Karpas-422 (cell line): ENCODE measurements around the gene RYR2. TPM values are rescaled to one million over a fixed set of nuclear protein-coding genes. Genes with fewer than 3 reads are reported as not detected.

Experiments used
- DNase-seq: peaks from one replicate; pipeline ENCODE4 v3.0.0-alpha.2; 2015
- H2AFZ ChIP-seq: fragments of 200-600 bp; sonication (generic); 2 replicates; pipeline ENCODE4 v1.6.1; 2014; ENCODE audit warnings: antibody characterized with exemption, low read length, mixed read lengths
- H3K27ac ChIP-seq: fragments of 200-600 bp; sonication (generic); 2 replicates; pipeline ENCODE4 v1.5.1; 2014; ENCODE audit warnings: mild to moderate bottlenecking, low read length, moderate library complexity
- H3K27me3 ChIP-seq: fragments of 200-600 bp; sonication (generic); 2 replicates; pipeline ENCODE4 v1.6.1; 2014; ENCODE audit warnings: low read length, mixed read lengths
- H3K36me3 ChIP-seq: fragments of 200-600 bp; sonication (generic); 2 replicates; pipeline ENCODE4 v1.6.1; 2014; ENCODE audit warnings: low read length, mixed read lengths; ENCODE audit not compliant: insufficient read depth
- H3K4me1 ChIP-seq: fragments of 200-600 bp; sonication (generic); 2 replicates; pipeline ENCODE4 v1.6.1; 2014; ENCODE audit warnings: mild to moderate bottlenecking, low read length, mixed read lengths
- H3K4me2 ChIP-seq: fragments of 200-600 bp; sonication (generic); 2 replicates; pipeline ENCODE4 v1.6.1; 2014; ENCODE audit warnings: low read length, low read depth, mild to moderate bottlenecking; ENCODE audit not compliant: poor library complexity, severe bottlenecking
- H3K4me3 ChIP-seq: fragments of 200-600 bp; sonication (generic); 2 replicates; pipeline ENCODE4 v1.5.1; 2014; ENCODE audit warnings: mild to moderate bottlenecking, antibody characterized with exemption, low read length, mixed read lengths
- H3K79me2 ChIP-seq: fragments of 200-600 bp; sonication (generic); 2 replicates; pipeline ENCODE4 v1.6.1; 2014; ENCODE audit warnings: mild to moderate bottlenecking, low read length, mixed read lengths
- H3K9ac ChIP-seq: fragments of 200-600 bp; sonication (generic); 2 replicates; pipeline ENCODE4 v1.6.0; 2014; ENCODE audit warnings: low read length
- H3K9me2 ChIP-seq: fragments of 200-600 bp; sonication (generic), shearing (Covaris generic); replicated peaks from 2 replicates; pipeline ENCODE4 v1.6.0; 2014; ENCODE audit warnings: mild to moderate bottlenecking, low read length, moderate library complexity; ENCODE audit not compliant: insufficient read depth
- H3K9me3 ChIP-seq: fragments of 300-700, 200-600 bp; sonication (generic); 2 replicates; pipeline ENCODE4 v1.6.1; 2014; ENCODE audit warnings: low read length, mixed read lengths
- H4K20me1 ChIP-seq: fragments of 200-600 bp; sonication (generic); 2 replicates; pipeline ENCODE4 v1.6.1; 2014; ENCODE audit warnings: mild to moderate bottlenecking, antibody characterized with exemption, low read length, low read depth; ENCODE audit not compliant: insufficient read depth
- total RNA-seq: library from RNA; depleted of rRNA; stranded (reverse); fragments of >200 nt; shearing (Covaris generic); gene quantifications from 2 replicates; pipeline ENCODE4 v1.2.3, GENCODE V29; 2014; ENCODE audit warnings: low replicate concordance

The RYR2 gene
- total RNA-seq, 1 experiment from 2014 or later = not detected

DNA sequence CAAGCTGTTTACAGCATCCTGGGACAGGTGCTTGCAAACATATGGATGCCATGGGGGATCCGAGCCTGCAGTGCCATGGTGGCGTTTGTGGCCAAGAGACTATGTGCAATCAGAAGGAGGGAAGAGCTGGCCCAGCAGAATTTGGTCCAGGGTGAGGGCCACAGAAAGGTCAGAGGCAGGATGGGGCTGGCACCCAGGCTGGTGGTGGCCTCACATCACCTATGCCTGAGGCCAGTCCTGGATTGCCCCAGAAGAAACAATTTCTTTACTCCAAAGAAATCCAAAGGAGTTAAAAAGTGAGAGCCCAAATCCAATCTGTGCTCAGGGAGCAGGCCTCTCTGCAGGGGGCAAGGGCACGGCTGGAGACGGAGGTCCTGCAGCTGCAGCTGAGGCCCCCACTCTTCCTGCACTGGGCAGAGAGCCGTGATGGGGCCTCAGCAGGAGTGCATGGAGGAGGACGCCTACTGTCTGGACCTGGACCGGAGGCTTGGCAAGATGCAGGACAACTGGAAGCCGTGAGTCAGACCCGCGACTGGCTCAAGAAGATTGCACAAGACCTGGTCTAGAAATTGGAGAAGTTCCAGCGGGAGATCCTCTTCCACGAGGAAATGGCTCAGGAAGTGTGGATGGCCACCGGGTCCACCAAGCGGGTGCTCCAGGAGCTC lies 163.5 kb downstream of the RYR2 start:
- Histone ChIP-seq H3K4me1 (no peaks in the 10 kb centered on the region), H3K9me2 (no peaks in the 10 kb centered on the region), H4K20me1 (no peaks in the 10 kb centered on the region), H3K27ac (no peak overlapping the region), H3K36me3 (no peaks in the 10 kb centered on the region), H3K79me2 (no peaks in the 10 kb centered on the region), H3K4me3 (no peak overlapping the region), H3K4me2 (no peak overlapping the region), H2AFZ (no peak overlapping the region), H3K9me3 (no peaks in the 10 kb centered on the region), H3K9ac (no peak overlapping the region), H3K27me3 (no peaks in the 10 kb centered on the region)
- DNase-seq = no peak

- Histone ChIP-seq H4K20me1 (no peaks in the 10 kb centered on the region), H3K9me2 (no peaks in the 10 kb centered on the region), H3K4me2 (no peak overlapping the region), H3K27me3 (no peaks in the 10 kb centered on the region), H3K4me1 (no peaks in the 10 kb centered on the region), H3K4me3 (no peak overlapping the region), H3K27ac (no peak overlapping the region), H2AFZ (no peak overlapping the region), H3K9ac (no peak overlapping the region), H3K79me2 (no peaks in the 10 kb centered on the region), H3K36me3 (no peaks in the 10 kb centered on the region), H3K9me3 (no peaks in the 10 kb centered on the region)
- DNase-seq = no peak
Measured at GRCh38 chr1:237206065-237206414, 164.1 kb downstream of the RYR2 start.

- H2AFZ ChIP-seq = no peak overlapping the region
- H3K9me2 ChIP-seq = no peaks in the 10 kb centered on the region
- H3K4me3 ChIP-seq = no peak overlapping the region
- no peaks in the 10 kb centered on the region for H3K79me2 ChIP-seq
- H3K27ac ChIP-seq = no peak overlapping the region
- H3K4me2 ChIP-seq = no peak overlapping the region
- no peaks in the 10 kb centered on the region for H3K9me3 ChIP-seq
- H3K9ac ChIP-seq = no peak overlapping the region
- no peak for DNase-seq
- H3K27me3 ChIP-seq = no peaks in the 10 kb centered on the region
- no peaks in the 10 kb centered on the region for H3K4me1 ChIP-seq
- no peaks in the 10 kb centered on the region for H4K20me1 ChIP-seq
- no peaks in the 10 kb centered on the region for H3K36me3 ChIP-seq
Measured at GRCh38 chr1:237211031-237211430, 169.0 kb downstream of the RYR2 start.

DNA sequence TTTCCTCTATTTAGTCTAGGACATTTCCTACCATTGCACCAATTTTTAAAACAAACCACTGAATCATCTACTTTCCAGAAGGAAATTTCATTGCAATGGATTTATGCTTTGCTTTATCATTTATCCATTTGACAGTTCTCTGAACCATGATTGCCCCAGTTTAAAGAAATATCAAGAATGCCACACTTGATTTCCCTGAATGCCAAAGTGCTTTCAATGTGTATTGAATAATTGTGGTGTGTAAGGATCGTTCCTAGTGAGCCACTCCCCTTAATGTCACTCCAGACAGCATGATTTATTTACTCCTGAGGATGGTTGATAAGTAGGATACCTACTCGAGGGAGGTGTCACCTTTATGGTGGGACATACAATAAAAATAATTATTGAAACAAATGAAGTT lies 169.6 kb downstream of the RYR2 start:
- DNase-seq = no peak
- H3K9me2 ChIP-seq = no peaks in the 10 kb centered on the region
- H3K79me2 ChIP-seq = no peaks in the 10 kb centered on the region
- no peak overlapping the region for H3K4me2 ChIP-seq
- H3K4me3 ChIP-seq = no peak overlapping the region
- H2AFZ ChIP-seq = no peak overlapping the region
- H4K20me1 ChIP-seq = no peaks in the 10 kb centered on the region
- no peaks in the 10 kb centered on the region for H3K27me3 ChIP-seq
- H3K36me3 ChIP-seq = no peaks in the 10 kb centered on the region
- no peak overlapping the region for H3K27ac ChIP-seq
- H3K4me1 ChIP-seq = no peaks in the 10 kb centered on the region
- H3K9ac ChIP-seq = no peak overlapping the region
- no peaks in the 10 kb centered on the region for H3K9me3 ChIP-seq

- Histone ChIP-seq H3K9ac (no peak overlapping the region), H2AFZ (no peak overlapping the region), H3K27ac (no peak overlapping the region), H3K79me2 (no peaks in the 10 kb centered on the region), H3K9me2 (no peaks in the 10 kb centered on the region), H3K4me1 (no peaks in the 10 kb centered on the region), H3K4me2 (no peak overlapping the region), H3K27me3 (no peaks in the 10 kb centered on the region), H4K20me1 (no peaks in the 10 kb centered on the region), H3K36me3 (no peaks in the 10 kb centered on the region), H3K9me3 (no peaks in the 10 kb centered on the region), H3K4me3 (no peak overlapping the region)
- DNase-seq = no peak
Measured at GRCh38 chr1:237219751-237220642, 178.0 kb downstream of the RYR2 start.

DNA sequence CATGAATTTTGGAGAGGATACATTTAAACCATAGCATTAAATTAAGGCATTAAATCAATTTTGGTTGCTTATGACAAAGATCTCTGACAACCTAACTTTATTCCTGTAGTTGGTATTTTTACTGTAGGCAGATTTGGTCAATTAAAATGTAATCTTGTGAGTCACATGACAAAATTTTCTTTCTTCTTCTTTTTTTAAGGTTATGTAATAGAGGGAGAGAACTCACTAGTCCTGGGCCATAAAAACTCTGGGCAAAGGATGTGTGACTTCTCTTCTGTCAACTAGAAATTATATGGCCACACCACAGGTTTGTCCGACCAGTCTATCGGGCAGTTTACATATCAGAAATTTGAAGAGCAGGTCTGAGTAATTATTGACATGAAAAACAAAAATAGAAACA lies 181.4 kb downstream of the RYR2 start:
- no peak for DNase-seq
- no peak overlapping the region for H3K9ac ChIP-seq
- no peak overlapping the region for H2AFZ ChIP-seq
- no peaks in the 10 kb centered on the region for H3K4me1 ChIP-seq
- no peak overlapping the region for H3K27ac ChIP-seq
- H3K36me3 ChIP-seq = no peaks in the 10 kb centered on the region
- H4K20me1 ChIP-seq = no peaks in the 10 kb centered on the region
- H3K79me2 ChIP-seq = no peaks in the 10 kb centered on the region
- H3K27me3 ChIP-seq = no peaks in the 10 kb centered on the region
- H3K9me3 ChIP-seq = no peaks in the 10 kb centered on the region
- no peak overlapping the region for H3K4me3 ChIP-seq
- H3K9me2 ChIP-seq = no peaks in the 10 kb centered on the region
- H3K4me2 ChIP-seq = no peak overlapping the region

DNA sequence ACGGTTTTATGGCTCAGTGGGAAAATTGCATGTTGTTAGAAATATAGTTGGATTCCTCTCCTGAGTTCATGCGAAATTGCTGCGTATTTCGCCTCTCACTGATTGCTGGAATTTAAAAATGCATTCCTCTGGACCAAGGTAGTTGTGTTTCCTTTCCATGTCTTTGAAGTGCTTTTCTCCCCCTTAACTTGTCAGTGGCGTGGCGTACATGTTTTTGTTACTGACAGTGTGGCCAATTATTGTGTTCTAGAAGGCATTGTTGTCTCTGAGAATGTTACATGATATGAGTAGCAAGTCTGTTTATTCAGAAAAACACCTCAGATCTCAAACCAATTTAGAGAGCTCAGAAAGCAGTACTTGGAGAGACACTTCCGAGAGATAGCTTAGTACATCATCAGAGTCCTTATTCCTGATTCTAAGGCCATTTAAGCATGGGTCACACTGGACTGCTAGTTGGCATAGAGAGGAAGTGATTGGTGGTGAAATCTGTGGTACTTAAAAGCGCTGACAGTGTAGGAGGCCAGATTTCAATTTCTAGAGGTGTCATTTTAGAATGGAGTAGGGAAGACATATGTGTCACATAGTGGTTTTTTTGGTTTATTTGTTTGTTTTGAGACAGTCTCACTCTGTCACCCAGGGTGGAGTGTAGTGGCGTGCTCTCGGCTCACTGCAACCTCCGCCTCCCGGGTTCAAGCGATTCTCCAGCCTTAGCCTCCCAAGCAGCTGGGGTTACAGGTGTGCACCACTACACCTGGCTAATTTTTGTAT lies 184.4 kb downstream of the RYR2 start:
- H3K9me2 ChIP-seq = no peaks in the 10 kb centered on the region
- no peaks in the 10 kb centered on the region for H4K20me1 ChIP-seq
- H3K9ac ChIP-seq = no peak overlapping the region
- DNase-seq = no peak
- no peaks in the 10 kb centered on the region for H3K27me3 ChIP-seq
- no peaks in the 10 kb centered on the region for H3K36me3 ChIP-seq
- H3K4me2 ChIP-seq = no peak overlapping the region
- H3K27ac ChIP-seq = no peak overlapping the region
- no peaks in the 10 kb centered on the region for H3K79me2 ChIP-seq
- no peaks in the 10 kb centered on the region for H3K4me1 ChIP-seq
- no peaks in the 10 kb centered on the region for H3K9me3 ChIP-seq
- no peak overlapping the region for H3K4me3 ChIP-seq
- no peak overlapping the region for H2AFZ ChIP-seq

DNA sequence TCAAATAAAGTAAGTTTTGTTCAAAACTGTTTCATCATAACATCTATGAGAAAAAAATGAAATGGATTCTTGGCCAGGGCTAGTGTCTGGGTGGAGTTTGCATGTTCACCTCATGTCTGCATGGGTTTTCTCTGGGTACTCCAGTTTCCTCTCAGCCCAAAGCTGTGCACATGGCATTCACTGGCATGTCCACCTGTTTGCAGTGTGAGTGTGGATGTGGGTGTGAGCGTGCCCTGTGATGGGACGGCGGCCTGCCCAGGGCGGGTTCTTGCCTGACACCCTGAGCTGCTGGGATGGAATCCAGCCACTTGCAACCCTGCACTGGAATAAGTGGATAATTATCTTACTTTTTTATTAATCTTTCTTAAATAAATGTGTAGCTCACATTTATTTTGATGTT lies 185.5 kb downstream of the RYR2 start:
- H3K9ac ChIP-seq = no peak overlapping the region
- DNase-seq = no peak
- no peaks in the 10 kb centered on the region for H3K4me1 ChIP-seq
- no peak overlapping the region for H2AFZ ChIP-seq
- H3K4me2 ChIP-seq = no peak overlapping the region
- no peak overlapping the region for H3K27ac ChIP-seq
- no peaks in the 10 kb centered on the region for H3K9me2 ChIP-seq
- no peaks in the 10 kb centered on the region for H3K9me3 ChIP-seq
- H3K36me3 ChIP-seq = no peaks in the 10 kb centered on the region
- H3K79me2 ChIP-seq = no peaks in the 10 kb centered on the region
- no peak overlapping the region for H3K4me3 ChIP-seq
- no peaks in the 10 kb centered on the region for H4K20me1 ChIP-seq
- no peaks in the 10 kb centered on the region for H3K27me3 ChIP-seq
